H9 (cell line): Measurements from ENCODE around the gene RNF32. TPM values are rescaled to one million over a fixed set of nuclear protein-coding genes. Genes with fewer than 3 reads are reported as not detected.

Source experiments
- DNase-seq: peaks from one replicate; pipeline ENCODE4 v3.0.0-alpha.2; 2017
- H2AFZ ChIP-seq: one replicate; pipeline ENCODE4 v1.6.1; 2013; ENCODE audit warnings: mild to moderate bottlenecking, low read length, control low read depth, moderate library complexity
- H2AK5ac ChIP-seq: 2 replicates; pipeline ENCODE4 v1.6.1; 2013; ENCODE audit warnings: low read length, control low read depth, mixed read lengths; ENCODE audit not compliant: insufficient read length
- H2BK120ac ChIP-seq: one replicate; pipeline ENCODE4 v1.6.1; 2013; ENCODE audit warnings: low read depth, mild to moderate bottlenecking, low read length, control low read depth, inconsistent platforms; ENCODE audit not compliant: poor library complexity, severe bottlenecking
- H2BK12ac ChIP-seq: 2 replicates; pipeline ENCODE4 v1.6.1; 2013; ENCODE audit warnings: low read length, control low read depth, mixed read lengths, low read depth; ENCODE audit not compliant: insufficient read length
- H2BK15ac ChIP-seq: 2 replicates; pipeline ENCODE4 v1.6.1; 2013; ENCODE audit warnings: low read depth, low read length, control low read depth
- H2BK20ac ChIP-seq: one replicate; pipeline ENCODE4 v1.6.1; 2013; ENCODE audit warnings: low read depth, mild to moderate bottlenecking, low read length, control low read depth, inconsistent platforms; ENCODE audit not compliant: poor library complexity, severe bottlenecking
- H2BK5ac ChIP-seq: 2 replicates; pipeline ENCODE4 v1.6.1; 2013; ENCODE audit warnings: low read length, control low read depth, mixed read lengths; ENCODE audit not compliant: insufficient read length
- H3K14ac ChIP-seq: 2 replicates; pipeline ENCODE4 v1.6.1; 2013; ENCODE audit warnings: low read length, control low read depth; ENCODE audit not compliant: insufficient read depth
- H3K18ac ChIP-seq: 2 replicates; pipeline ENCODE4 v1.6.1; 2013; ENCODE audit warnings: low read depth, mild to moderate bottlenecking, mixed read lengths, low read length, control low read depth; ENCODE audit not compliant: insufficient read length
- H3K23ac ChIP-seq: 2 replicates; pipeline ENCODE4 v1.6.1; 2013; ENCODE audit warnings: low read length, control low read depth, mixed read lengths, low read depth; ENCODE audit not compliant: insufficient read length
- H3K23me2 ChIP-seq: 2 replicates; pipeline ENCODE4 v1.6.1; 2013; ENCODE audit warnings: low read depth, mild to moderate bottlenecking, mixed read lengths, low read length, control low read depth; ENCODE audit not compliant: insufficient read length, poor library complexity, severe bottlenecking
- H3K27ac ChIP-seq: 2 replicates; pipeline ENCODE4 v1.5.1; 2013; ENCODE audit warnings: low read length, control low read depth, mixed read lengths, low read depth; ENCODE audit not compliant: insufficient read length
- H3K27me3 ChIP-seq: 2 replicates; pipeline ENCODE4 v1.6.1; 2013; ENCODE audit warnings: low read length, control low read depth, inconsistent platforms; ENCODE audit not compliant: insufficient read depth
- H3K4ac ChIP-seq: 2 replicates; pipeline ENCODE4 v1.6.1; 2013; ENCODE audit warnings: low read depth, mild to moderate bottlenecking, control low read depth, inconsistent platforms, low read length, moderate library complexity
- H3K4me1 ChIP-seq: 2 replicates; pipeline ENCODE4 v1.6.1; 2013; ENCODE audit warnings: low read length, control low read depth, inconsistent platforms; ENCODE audit not compliant: insufficient read depth
- H3K4me2 ChIP-seq: 2 replicates; pipeline ENCODE4 v1.6.1; 2013; ENCODE audit warnings: low read length, control low read depth, mixed read lengths; ENCODE audit not compliant: insufficient read length, insufficient read depth
- H3K56ac ChIP-seq: 2 replicates; pipeline ENCODE4 v1.6.1; 2013; ENCODE audit warnings: low read depth, mild to moderate bottlenecking, mixed read lengths, low read length, control low read depth; ENCODE audit not compliant: insufficient read length
- H3K79me1 ChIP-seq: 2 replicates; pipeline ENCODE4 v1.6.1; 2013; ENCODE audit warnings: low read depth, mild to moderate bottlenecking, moderate library complexity, low read length, control low read depth, inconsistent platforms; ENCODE audit not compliant: insufficient read depth, poor library complexity, severe bottlenecking
- H3K79me2 ChIP-seq: 2 replicates; pipeline ENCODE4 v1.6.1; 2013; ENCODE audit warnings: low read length, control low read depth, inconsistent platforms; ENCODE audit not compliant: insufficient read depth
- H3K9ac ChIP-seq: 2 replicates; pipeline ENCODE4 v1.6.1; 2013; ENCODE audit warnings: low read length, control low read depth, mixed read lengths; ENCODE audit not compliant: insufficient read length; ENCODE audit errors: extremely low read depth
- H3K9me3 ChIP-seq: one replicate; pipeline ENCODE4 v1.6.1; 2013; ENCODE audit warnings: low read depth, low read length, inconsistent platforms; ENCODE audit not compliant: control insufficient read depth
- H3T11ph ChIP-seq: one replicate; pipeline ENCODE4 v1.6.1; 2013; ENCODE audit warnings: mild to moderate bottlenecking, low read length, control low read depth, inconsistent platforms
- H4K20me1 ChIP-seq: one replicate; pipeline ENCODE4 v1.6.1; 2013; ENCODE audit not compliant: control insufficient read depth, insufficient read length, insufficient read depth
- H4K5ac ChIP-seq: 2 replicates; pipeline ENCODE4 v1.6.1; 2013; ENCODE audit warnings: low read depth, mild to moderate bottlenecking, mixed read lengths, low read length, control low read depth; ENCODE audit not compliant: insufficient read length
- H4K8ac ChIP-seq: replicated peaks from 2 replicates; pipeline ENCODE4 v1.6.1; 2013; ENCODE audit warnings: low read length, control low read depth, mixed read lengths, low read depth; ENCODE audit not compliant: insufficient read length
- H4K91ac ChIP-seq: 2 replicates; pipeline ENCODE4 v1.6.1; 2013; ENCODE audit warnings: low read depth, mild to moderate bottlenecking, moderate library complexity, mixed read lengths, low read length, control low read depth; ENCODE audit not compliant: insufficient read length
- H3K27ac Mint-ChIP-seq, 3 experiments: 2 replicates in 2 of 3; 3 replicates in 1 of 3; pipeline ENCODE4 v1.8.0; 2020 to 2021; ENCODE audit warnings: mixed read lengths in 3 of 3, mild to moderate bottlenecking in 1 of 3, moderate library complexity in 1 of 3
- H3K27me3 Mint-ChIP-seq: 2 replicates; pipeline ENCODE4 v1.8.0; 2021; ENCODE audit warnings: low read depth, mild to moderate bottlenecking, moderate library complexity, mixed read lengths
- H3K36me3 Mint-ChIP-seq, 3 experiments: 2 replicates in 2 of 3; 3 replicates in 1 of 3; pipeline ENCODE4 v1.8.0; 2020 to 2021; ENCODE audit warnings: low read depth in 3 of 3, mixed read lengths in 3 of 3; ENCODE audit not compliant: insufficient read depth in 1 of 3
- H3K4me1 Mint-ChIP-seq, 2 experiments: 2 replicates each; pipeline ENCODE4 v1.8.0; 2020; ENCODE audit warnings: mixed read lengths in 2 of 2
- H3K4me3 Mint-ChIP-seq, 2 experiments: 2 replicates in 1 of 2; 3 replicates in 1 of 2; pipeline ENCODE4 v1.8.0; 2020 to 2021; ENCODE audit warnings: mild to moderate bottlenecking in 2 of 2, mixed read lengths in 2 of 2, moderate library complexity in 1 of 2
- H3K9me3 Mint-ChIP-seq, 2 experiments: 2 replicates in 1 of 2; 3 replicates in 1 of 2; pipeline ENCODE4 v1.8.0; 2020; ENCODE audit warnings: mild to moderate bottlenecking in 2 of 2, mixed read lengths in 2 of 2, moderate library complexity in 1 of 2
- WGBS: extraction: QIAGEN DNeasy Blood & Tissue Kit; methylation state at CpG from one replicate; pipeline ENCODE4 v1.1.7; 2013; ENCODE audit warnings: missing lambda C conversion rate, low lambda C conversion rate, mixed read lengths; ENCODE audit not compliant: insufficient read length; ENCODE audit errors: extremely low coverage; 5-methylcytosine and 5-hydroxymethylcytosine counted together
- total RNA-seq: library from RNA; stranded (reverse); gene quantifications from 2 replicates; pipeline ENCODE4 v1.2.1, GENCODE V29; 2021
- TF ChIP-seq, protein P1 (sequence below): fragments of 200-600 bp; sonication (generic); conservative IDR thresholded peaks from 3 replicates; pipeline ENCODE4 v1.8.0; 2021; ENCODE audit warnings: antibody characterized with exemption, mild to moderate bottlenecking

Gene RNF32
- total RNA-seq, 1 experiment from 2014 or later, result 0.90 TPM

DNA sequence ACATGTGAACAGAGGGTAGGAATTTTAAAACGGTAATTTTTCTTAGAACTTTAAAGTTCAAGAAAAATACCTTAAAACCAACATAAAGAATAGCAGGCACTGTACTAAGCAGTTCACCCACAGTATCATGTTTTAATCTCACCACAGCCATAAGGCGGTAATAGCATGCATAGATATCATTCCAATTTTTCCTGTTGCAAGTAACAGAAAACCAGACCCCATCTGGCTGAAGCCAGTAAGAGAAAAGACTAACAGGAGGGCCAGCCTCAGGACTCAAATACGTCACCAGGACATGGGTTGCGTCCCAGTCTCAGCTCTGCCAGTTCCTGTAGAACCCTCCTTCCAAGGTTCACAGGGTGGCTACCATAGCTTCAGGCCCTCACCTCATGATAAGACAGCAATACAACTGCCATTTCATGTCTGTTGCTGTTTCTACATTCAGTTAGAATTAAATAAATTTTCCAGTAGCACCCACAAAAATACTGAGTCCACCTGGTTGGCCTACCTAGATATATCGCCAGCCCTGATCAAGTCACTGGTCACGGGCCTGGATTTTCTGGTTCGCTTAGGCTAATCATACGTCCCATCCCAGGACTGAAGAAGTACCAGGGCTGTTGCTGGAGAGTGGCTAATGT, 2.0 kb upstream of the RNF32 start:
- no peak overlapping the region for H3T11ph ChIP-seq
- Mint-ChIP-seq H3K4me1 (peaks cover 16 to 30% of the 10 kb centered on the region in 2 experiments), H3K27me3 (peaks cover 21% of the 10 kb centered on the region), H3K27ac (no peak overlapping the region), H3K9me3 (peaks cover 7 to 8% of the 10 kb centered on the region in 2 experiments; a peak in 4 of 5 replicates), H3K4me3 (no peak overlapping the region; a peak in 2 of 5 replicates), H3K36me3 (peaks cover 6 to 12% (median 8%) of the 10 kb centered on the region in 3 experiments; a peak in 5 of 7 replicates)
- TF ChIP-seq, protein P1, sequence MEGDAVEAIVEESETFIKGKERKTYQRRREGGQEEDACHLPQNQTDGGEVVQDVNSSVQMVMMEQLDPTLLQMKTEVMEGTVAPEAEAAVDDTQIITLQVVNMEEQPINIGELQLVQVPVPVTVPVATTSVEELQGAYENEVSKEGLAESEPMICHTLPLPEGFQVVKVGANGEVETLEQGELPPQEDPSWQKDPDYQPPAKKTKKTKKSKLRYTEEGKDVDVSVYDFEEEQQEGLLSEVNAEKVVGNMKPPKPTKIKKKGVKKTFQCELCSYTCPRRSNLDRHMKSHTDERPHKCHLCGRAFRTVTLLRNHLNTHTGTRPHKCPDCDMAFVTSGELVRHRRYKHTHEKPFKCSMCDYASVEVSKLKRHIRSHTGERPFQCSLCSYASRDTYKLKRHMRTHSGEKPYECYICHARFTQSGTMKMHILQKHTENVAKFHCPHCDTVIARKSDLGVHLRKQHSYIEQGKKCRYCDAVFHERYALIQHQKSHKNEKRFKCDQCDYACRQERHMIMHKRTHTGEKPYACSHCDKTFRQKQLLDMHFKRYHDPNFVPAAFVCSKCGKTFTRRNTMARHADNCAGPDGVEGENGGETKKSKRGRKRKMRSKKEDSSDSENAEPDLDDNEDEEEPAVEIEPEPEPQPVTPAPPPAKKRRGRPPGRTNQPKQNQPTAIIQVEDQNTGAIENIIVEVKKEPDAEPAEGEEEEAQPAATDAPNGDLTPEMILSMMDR, result no peak
- H2AK5ac ChIP-seq, result no peak overlapping the region
- no peak overlapping the region for H2BK5ac ChIP-seq
- H3K27ac ChIP-seq, result no peak overlapping the region
- H2BK20ac ChIP-seq, result no peak overlapping the region
- no peak overlapping the region for H2BK15ac ChIP-seq
- H3K27me3 ChIP-seq, result no peaks in the 10 kb centered on the region
- no peaks in the 10 kb centered on the region for H3K79me2 ChIP-seq
- no CpG with 5 or more reads among the region's 8 CpGs for WGBS
- H2AFZ ChIP-seq, result no peak overlapping the region
- H3K4me2 ChIP-seq, result no peak overlapping the region
- H3K9ac ChIP-seq, result no peak overlapping the region
- no peak overlapping the region for H2BK120ac ChIP-seq
- H4K91ac ChIP-seq, result no peak overlapping the region
- H3K4me1 ChIP-seq, result no peaks in the 10 kb centered on the region
- no peaks in the 10 kb centered on the region for H3K9me3 ChIP-seq
- no peak overlapping the region for H3K4ac ChIP-seq
- H4K8ac ChIP-seq, result no peak overlapping the region
- no peaks in the 10 kb centered on the region for H4K20me1 ChIP-seq
- H3K79me1 ChIP-seq, result no peaks in the 10 kb centered on the region
- H3K14ac ChIP-seq, result no peak overlapping the region
- no peak overlapping the region for H4K5ac ChIP-seq
- H3K56ac ChIP-seq, result no peak overlapping the region
- peaks cover 15% of the 10 kb centered on the region for H3K23me2 ChIP-seq
- H2BK12ac ChIP-seq, result no peak overlapping the region
- no peak overlapping the region for H3K18ac ChIP-seq
- no peak overlapping the region for H3K23ac ChIP-seq
- no peak for DNase-seq
